Upper lobe of left lung (tissue), 4 donors: ENCODE measurements around the gene TBX4.

Experiments used
- EP300 ChIP-seq, 4 donors: sonication (generic); formaldehyde crosslinking; IDR thresholded peaks; one replicate each; pipeline ENCODE4 v1.5.1; 2017; ENCODE audit warnings: antibody characterized with exemption in 4 of 4, control low read depth in 2 of 4
- POLR2A ChIP-seq, 4 donors: fragments of 450-650 bp; IDR thresholded peaks; one replicate each; pipeline ENCODE4 v1.5.1; 2016 to 2017; ENCODE audit warnings: antibody characterized with exemption in 4 of 4, mild to moderate bottlenecking in 2 of 4
- POLR2AphosphoS5 ChIP-seq, 2 donors: sonication (generic); formaldehyde crosslinking; IDR thresholded peaks; one replicate each; pipeline ENCODE4 v1.5.1; 2017; ENCODE audit warnings: antibody characterized with exemption in 2 of 2
- TF ChIP-seq, protein P1 (sequence below), 6 experiments: fragments of 450-650 bp in 4 of 6; fragments of 200-600 bp in 2 of 6; sonication (generic) in 2 of 6; IDR thresholded peaks; one replicate each; pipeline ENCODE4 v1.5.1; 2016 to 2019; ENCODE audit warnings: antibody characterized with exemption in 6 of 6

GRCh38 chr17:61514491-61514890, 62.3 kb downstream of the TBX4 start:
- TF ChIP-seq, protein P1, sequence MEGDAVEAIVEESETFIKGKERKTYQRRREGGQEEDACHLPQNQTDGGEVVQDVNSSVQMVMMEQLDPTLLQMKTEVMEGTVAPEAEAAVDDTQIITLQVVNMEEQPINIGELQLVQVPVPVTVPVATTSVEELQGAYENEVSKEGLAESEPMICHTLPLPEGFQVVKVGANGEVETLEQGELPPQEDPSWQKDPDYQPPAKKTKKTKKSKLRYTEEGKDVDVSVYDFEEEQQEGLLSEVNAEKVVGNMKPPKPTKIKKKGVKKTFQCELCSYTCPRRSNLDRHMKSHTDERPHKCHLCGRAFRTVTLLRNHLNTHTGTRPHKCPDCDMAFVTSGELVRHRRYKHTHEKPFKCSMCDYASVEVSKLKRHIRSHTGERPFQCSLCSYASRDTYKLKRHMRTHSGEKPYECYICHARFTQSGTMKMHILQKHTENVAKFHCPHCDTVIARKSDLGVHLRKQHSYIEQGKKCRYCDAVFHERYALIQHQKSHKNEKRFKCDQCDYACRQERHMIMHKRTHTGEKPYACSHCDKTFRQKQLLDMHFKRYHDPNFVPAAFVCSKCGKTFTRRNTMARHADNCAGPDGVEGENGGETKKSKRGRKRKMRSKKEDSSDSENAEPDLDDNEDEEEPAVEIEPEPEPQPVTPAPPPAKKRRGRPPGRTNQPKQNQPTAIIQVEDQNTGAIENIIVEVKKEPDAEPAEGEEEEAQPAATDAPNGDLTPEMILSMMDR (IDR thresholded peaks at IDR 0.05): no peak
- TF ChIP-seq POLR2A (IDR thresholded peaks at IDR 0.05): no peak
- no peak for TF ChIP-seq POLR2AphosphoS5 (IDR thresholded peaks at IDR 0.05)
- no peak for TF ChIP-seq EP300 (IDR thresholded peaks at IDR 0.05)
